Fibroblast of the conjunctiva (primary cell): Measurements from ENCODE around the gene HIPK4.
"Not testable (repeated sequence)": the region's sequence is repeated elsewhere in the genome, so short reads cannot be mapped to it uniquely, and the experiment has no call there.

Source experiments
- DNase-seq: peaks from one replicate; pipeline ENCODE4 v3.0.0-alpha.2; 2010; ENCODE audit warnings: low read depth

HIPK4 gene

DNA sequence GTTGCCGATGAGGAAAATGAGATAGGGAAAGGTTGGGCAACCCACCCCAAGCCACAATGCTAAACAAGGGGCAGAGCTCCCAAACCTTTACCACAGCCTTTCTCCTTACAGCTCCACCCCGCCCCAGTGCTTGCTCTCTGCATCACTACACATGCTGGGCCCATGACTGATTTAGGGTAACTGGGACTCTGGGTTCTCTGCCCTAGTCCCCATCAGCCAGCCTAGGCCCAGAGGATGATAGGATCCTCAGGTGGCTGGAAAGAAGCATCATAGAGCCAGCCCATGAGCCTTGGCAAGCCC, 53.4 kb downstream of the HIPK4 start:
- DNase-seq, result no peak

DNA sequence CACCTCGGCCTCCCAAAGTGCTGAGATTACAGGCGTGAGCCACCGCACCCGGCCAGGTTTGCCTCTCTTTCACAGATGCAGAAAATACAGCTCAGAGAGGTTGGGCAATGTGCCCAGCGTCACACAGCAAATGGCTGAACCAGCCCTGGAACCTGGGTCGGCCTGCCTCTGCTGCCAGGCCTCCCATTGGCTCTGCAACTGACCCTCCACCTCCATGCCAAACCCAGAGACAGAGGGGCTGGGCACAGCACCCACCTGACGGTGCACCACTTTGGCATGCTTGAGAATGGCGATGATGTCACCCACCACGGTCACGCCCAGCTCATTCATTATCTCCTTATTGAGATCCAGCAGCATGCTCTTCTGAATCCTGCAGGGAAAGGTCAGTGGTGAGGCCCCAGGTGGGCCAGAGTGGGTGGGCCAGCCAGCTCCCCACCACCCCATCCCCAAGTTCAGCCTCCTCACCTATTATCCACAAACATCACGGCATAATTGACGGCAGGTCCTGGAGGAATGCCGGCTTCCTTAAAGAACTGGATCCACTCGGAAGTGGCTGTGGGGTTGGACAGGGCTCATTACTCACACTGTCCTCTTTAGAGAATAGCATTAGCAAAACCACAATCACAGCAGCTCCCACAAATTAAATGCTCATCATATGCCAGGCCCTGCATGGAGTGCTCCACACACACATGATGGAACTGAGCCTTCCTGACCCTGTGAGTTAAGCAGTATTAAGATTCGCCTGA, 54.0 kb downstream of the HIPK4 start:
- no peak for DNase-seq

DNA sequence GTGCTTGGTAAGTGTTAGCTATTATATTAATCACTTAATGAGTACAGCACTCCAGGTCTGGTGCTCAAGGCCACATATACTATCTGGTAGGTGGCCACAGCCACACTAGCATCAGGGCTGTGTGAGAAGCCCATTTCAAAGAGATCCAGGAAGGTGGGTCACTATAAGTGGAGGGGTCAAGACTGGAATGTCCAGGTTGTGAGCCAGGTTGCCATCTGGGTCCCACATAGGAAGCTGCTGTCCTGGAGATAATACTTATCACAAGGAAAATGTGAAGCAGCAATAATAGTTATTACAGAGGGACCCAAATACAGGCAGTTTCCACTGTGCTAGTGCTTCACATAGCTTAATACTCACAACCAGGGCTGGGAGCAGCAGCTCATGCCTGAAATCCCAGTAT, 54.9 kb downstream of the HIPK4 start:
- no peak for DNase-seq

DNA sequence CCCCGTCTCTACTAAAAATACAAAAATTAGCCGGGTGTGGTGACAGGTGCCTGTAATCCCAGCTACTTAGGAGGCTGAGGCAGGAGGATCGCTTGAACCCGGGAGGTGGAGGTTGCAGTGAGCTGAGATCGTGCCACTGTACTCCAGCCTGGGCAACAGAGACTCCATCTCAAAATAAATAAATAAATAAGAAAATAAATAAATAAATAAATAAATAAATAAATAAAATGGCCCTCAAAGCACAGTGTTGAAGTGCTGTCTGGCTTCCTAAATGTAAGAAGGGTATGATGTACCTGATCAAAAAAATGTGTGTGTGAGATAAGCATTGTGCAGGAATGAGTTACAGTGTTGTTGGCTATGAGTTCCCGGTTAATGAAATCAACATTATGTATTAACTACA, 56.9 kb downstream of the HIPK4 start:
- not testable (repeated sequence) for DNase-seq

DNA sequence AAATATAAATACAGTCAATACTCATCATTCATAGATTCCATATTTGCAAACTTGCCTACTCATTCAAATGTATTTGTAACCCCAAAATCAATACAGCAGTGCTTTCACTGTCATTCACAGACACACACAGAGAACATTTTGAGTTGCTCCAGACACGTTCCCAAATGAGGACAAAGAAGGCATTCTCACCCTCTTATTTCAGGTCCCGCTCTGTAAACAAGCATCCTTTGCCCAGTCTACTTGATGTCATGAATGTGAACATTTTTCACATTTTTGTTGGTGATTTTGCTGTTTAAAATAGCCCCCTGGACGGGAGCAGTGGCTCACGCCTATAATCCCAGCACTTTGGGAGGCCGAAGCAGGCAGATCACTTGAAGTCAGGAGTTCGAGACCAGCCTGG, 57.3 kb downstream of the HIPK4 start:
- no peak for DNase-seq

DNA sequence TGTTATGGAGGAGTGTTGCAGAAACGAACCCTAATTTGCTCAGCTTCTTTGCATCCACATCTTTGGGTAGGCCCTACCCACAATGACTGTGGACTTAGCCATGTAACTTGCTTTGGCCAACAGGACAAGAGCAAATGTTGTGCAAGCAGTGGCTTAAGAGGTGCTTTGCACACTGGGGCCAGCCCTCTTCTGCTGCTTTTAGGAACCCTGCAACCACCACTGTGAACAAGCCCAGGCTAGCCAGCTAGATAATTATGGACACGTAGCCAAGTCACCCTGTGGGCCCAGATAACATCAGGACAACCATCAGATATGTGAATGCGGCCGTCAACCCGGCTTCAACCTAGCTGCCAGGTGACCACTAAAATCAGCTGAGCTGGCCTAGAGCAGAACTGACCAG, 58.9 kb downstream of the HIPK4 start:
- DNase-seq, result no peak
